NB4 (cell line): ENCODE measurements around the gene SLC16A13.

Source experiments
- MAX ChIP-seq: IDR thresholded peaks from 2 replicates; pipeline ENCODE4 v1.6.1; 2011; ENCODE audit warnings: low read depth, low read length
- MYC ChIP-seq: IDR thresholded peaks from 2 replicates; pipeline ENCODE4 v1.6.1; 2011; ENCODE audit warnings: low read depth, low read length
- POLR2A ChIP-seq: IDR thresholded peaks from 2 replicates; pipeline ENCODE4 v1.6.1; 2011; ENCODE audit warnings: mild to moderate bottlenecking; ENCODE audit not compliant: insufficient read length; ENCODE audit errors: extremely low read depth
- TF ChIP-seq, protein P1 (sequence below): IDR thresholded peaks from one replicate; pipeline ENCODE4 v1.5.1; 2012; ENCODE audit warnings: low read depth, low read length

DNA sequence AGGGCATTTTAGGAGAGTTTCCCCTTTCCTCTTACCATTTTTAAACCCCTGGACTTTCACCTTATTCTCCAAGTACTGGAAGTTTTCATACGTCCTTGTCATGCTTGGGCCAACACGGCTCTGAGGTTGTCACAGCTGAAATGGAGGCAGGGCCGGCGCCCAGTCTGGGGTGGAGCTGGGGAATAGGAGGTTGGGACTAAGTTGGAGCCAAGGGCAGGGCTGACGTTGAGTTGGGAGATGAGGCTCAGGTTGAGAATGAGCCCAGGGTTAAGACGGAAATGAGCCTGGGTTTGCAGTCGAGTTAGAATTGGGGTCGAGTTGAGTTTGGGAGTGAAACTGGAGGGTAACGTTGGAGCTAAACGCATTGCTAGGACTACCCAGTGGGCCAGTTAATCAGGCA, 42.9 kb downstream of the SLC16A13 start:
- TF ChIP-seq, protein P1, sequence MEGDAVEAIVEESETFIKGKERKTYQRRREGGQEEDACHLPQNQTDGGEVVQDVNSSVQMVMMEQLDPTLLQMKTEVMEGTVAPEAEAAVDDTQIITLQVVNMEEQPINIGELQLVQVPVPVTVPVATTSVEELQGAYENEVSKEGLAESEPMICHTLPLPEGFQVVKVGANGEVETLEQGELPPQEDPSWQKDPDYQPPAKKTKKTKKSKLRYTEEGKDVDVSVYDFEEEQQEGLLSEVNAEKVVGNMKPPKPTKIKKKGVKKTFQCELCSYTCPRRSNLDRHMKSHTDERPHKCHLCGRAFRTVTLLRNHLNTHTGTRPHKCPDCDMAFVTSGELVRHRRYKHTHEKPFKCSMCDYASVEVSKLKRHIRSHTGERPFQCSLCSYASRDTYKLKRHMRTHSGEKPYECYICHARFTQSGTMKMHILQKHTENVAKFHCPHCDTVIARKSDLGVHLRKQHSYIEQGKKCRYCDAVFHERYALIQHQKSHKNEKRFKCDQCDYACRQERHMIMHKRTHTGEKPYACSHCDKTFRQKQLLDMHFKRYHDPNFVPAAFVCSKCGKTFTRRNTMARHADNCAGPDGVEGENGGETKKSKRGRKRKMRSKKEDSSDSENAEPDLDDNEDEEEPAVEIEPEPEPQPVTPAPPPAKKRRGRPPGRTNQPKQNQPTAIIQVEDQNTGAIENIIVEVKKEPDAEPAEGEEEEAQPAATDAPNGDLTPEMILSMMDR: no peak
- TF ChIP-seq MYC (no peak), POLR2A (no peak), MAX (no peak)
